Gastrocnemius medialis (tissue), 4 donors: ENCODE data around the gene IL21R. TPM values are rescaled to one million over a fixed set of nuclear protein-coding genes. Genes with fewer than 3 reads are reported as not detected.
A peak's percentile ranks its signal among the peaks of the same experiment; 100 is the strongest.

ENCODE experiments used
- ATAC-seq, 2 donors: fragments of 150-250 bp; one replicate each; pipeline ENCODE4 v1.9.1; 2016
- DNase-seq, 2 donors: peaks; one replicate each; pipeline ENCODE4 v3.0.0-alpha.2; 2019
- H3K27ac ChIP-seq, 4 donors: fragments of 200-600 bp; sonication (generic); 1 replicate in 1 of 4; 2 replicates in 3 of 4; pipeline ENCODE4 v1.5.1; 2016 to 2018; ENCODE audit warnings: mild to moderate bottlenecking in 2 of 4, moderate library complexity in 1 of 4
- H3K27me3 ChIP-seq, 3 donors: fragments of 200-600 bp; sonication (generic) in 2 of 3; 1 replicate in 1 of 3; 2 replicates in 2 of 3; pipeline versions ENCODE4 v1.5.1 to v1.6.0; 2016 to 2019; ENCODE audit warnings: mild to moderate bottlenecking in 1 of 3, moderate library complexity in 1 of 3
- H3K36me3 ChIP-seq, 2 donors: fragments of 200-600 bp; sonication (generic) in 1 of 2; one replicate each; pipeline ENCODE4 v1.5.1; 2017 to 2018
- H3K4me1 ChIP-seq, 2 donors: fragments of 200-600 bp; sonication (generic) in 1 of 2; one replicate each; pipeline ENCODE4 v1.5.1; 2016 to 2017; ENCODE audit warnings: mild to moderate bottlenecking in 2 of 2
- H3K4me3 ChIP-seq, 4 donors: fragments of 200-600 bp; sonication (generic) in 3 of 4; 1 replicate in 1 of 4; 2 replicates in 3 of 4; pipeline ENCODE4 v1.5.1; 2016 to 2019; ENCODE audit warnings: mild to moderate bottlenecking in 2 of 4
- H3K9me3 ChIP-seq, 3 donors: fragments of 200-600 bp; sonication (generic) in 2 of 3; 1 replicate in 1 of 3; 2 replicates in 2 of 3; pipeline ENCODE4 v1.5.1; 2016 to 2019
- CTCF ChIP-seq, 5 experiments: fragments of 450-650 bp in 3 of 5; fragments of 200-600 bp in 2 of 5; sonication (generic) in 2 of 5; IDR thresholded peaks in 4 of 5; conservative IDR thresholded peaks in 1 of 5; 1 replicate in 4 of 5; 2 replicates in 1 of 5; pipeline ENCODE4 v1.5.1; 2016 to 2019; ENCODE audit warnings: antibody characterized with exemption in 5 of 5, mild to moderate bottlenecking in 3 of 5, moderate library complexity in 3 of 5
- POLR2A ChIP-seq, 2 donors: fragments of 450-650 bp; IDR thresholded peaks; one replicate each; pipeline ENCODE4 v1.6.1; 2017; ENCODE audit warnings: antibody characterized with exemption in 2 of 2, mild to moderate bottlenecking in 2 of 2, moderate library complexity in 2 of 2
- in situ Hi-C, 4 donors: fragments of 200-750 bp; cut with MboI; loops; one replicate each; pipeline versions ENCODE4 v1.15.0 to v1.8.0; 2017; ENCODE audit warnings: low sequenced_read_pairs in 4 of 4
- intact Hi-C: fragments of 100-400 bp; cut with DNase I; formaldehyde crosslinking; loops from one replicate; pipeline ENCODE4 v1.15.1; 2023; ENCODE audit warnings: low total_unique reads
- total RNA-seq, 4 donors: library from RNA; depleted of rRNA; stranded (reverse); fragments of >200 nt; gene quantifications; one replicate each; pipeline versions ENCODE4 v1.1.0 to v1.2.3, GENCODE V29; 2016

Gene IL21R
- total RNA-seq, 4 donors from 2014 or later, result 0.15 TPM; not detected in 3

GRCh38 chr16:27491894-27492587 lies 90.1 kb downstream of the IL21R start:
- Histone ChIP-seq H3K9me3 (no peaks in the 10 kb centered on the region), H3K27ac (peak overlapping the region; percentile 43 to 69 (median 58)), H3K36me3 (peaks cover 4 to 98% of the 10 kb centered on the region in 2 donors), H3K4me3 (no peak overlapping the region), H3K27me3 (no peaks in the 10 kb centered on the region), H3K4me1 (no peaks in the 10 kb centered on the region)
- intact Hi-C loops (no loop called here), in situ Hi-C loops (no loop called here)
- DNase-seq (no peak), ATAC-seq (peak; percentile 35 to 44)
- TF ChIP-seq POLR2A (IDR thresholded peaks at IDR 0.05) (no peak), CTCF (IDR thresholded peaks at IDR 0.05 in 4 of 5, conservative IDR thresholded peaks at IDR 0.05 in 1 of 5) (no peak)

GRCh38 chr16:27492588-27492979 lies 90.6 kb downstream of the IL21R start:
- DNase-seq, result no peak
- intact Hi-C loops, result no loop called here
- H3K36me3 ChIP-seq, result peaks cover 4 to 98% of the 10 kb centered on the region in 2 donors
- TF ChIP-seq POLR2A (IDR thresholded peaks at IDR 0.05) (no peak), CTCF (IDR thresholded peaks at IDR 0.05 in 4 of 5, conservative IDR thresholded peaks at IDR 0.05 in 1 of 5) (no peak)
- ATAC-seq, result no peak
- peak overlapping the region; percentile 26 to 58 (median 47) for H3K27ac ChIP-seq
- H3K4me3 ChIP-seq, result no peak overlapping the region
- H3K9me3 ChIP-seq, result no peaks in the 10 kb centered on the region
- in situ Hi-C loops, result no loop called here
- H3K4me1 ChIP-seq, result no peaks in the 10 kb centered on the region
- no peaks in the 10 kb centered on the region for H3K27me3 ChIP-seq

- H3K36me3 ChIP-seq, result peaks cover 4 to 98% of the 10 kb centered on the region in 2 donors
- intact Hi-C loops, result loop anchor here (5.0 kb wide), 1 partner anchor 52 kb away; the partner anchor contains the start of gene GTF3C1
- DNase-seq, result no peak
Measured at GRCh38 chr16:27495191-27495590, 93.2 kb downstream of the IL21R start.

GRCh38 chr16:27498031-27498825 lies 96.3 kb downstream of the IL21R start:
- H3K36me3 ChIP-seq, result peaks cover 0 to 98% of the 10 kb centered on the region in 2 donors
- peaks cover 3 to 12% of the 10 kb centered on the region in 2 donors for H3K4me1 ChIP-seq
- DNase-seq (no peak), ATAC-seq (no peak)
- H3K9me3 ChIP-seq, result no peaks in the 10 kb centered on the region
- intact Hi-C loops, result loop anchor here (5.0 kb wide), 1 partner anchor 49 kb away; the partner anchor contains the start of gene GTF3C1
- TF ChIP-seq POLR2A (IDR thresholded peaks at IDR 0.05) (no peak), CTCF (IDR thresholded peaks at IDR 0.05 in 4 of 5, conservative IDR thresholded peaks at IDR 0.05 in 1 of 5) (no peak)
- no peak overlapping the region for H3K27ac ChIP-seq
- no peak overlapping the region for H3K4me3 ChIP-seq
- H3K27me3 ChIP-seq, result no peaks in the 10 kb centered on the region
- in situ Hi-C loops, result no loop called here

More at GRCh38 chr16:27495191-27495590, 93.2 kb downstream of the IL21R start:
- Histone ChIP-seq H3K4me3 (no peak overlapping the region), H3K9me3 (no peaks in the 10 kb centered on the region), H3K27me3 (no peaks in the 10 kb centered on the region), H3K4me1 (peaks cover 3 to 12% of the 10 kb centered on the region in 2 donors), H3K27ac (no peak overlapping the region)
- ATAC-seq, result no peak
- no peak for TF ChIP-seq CTCF (IDR thresholded peaks at IDR 0.05 in 4 of 5, conservative IDR thresholded peaks at IDR 0.05 in 1 of 5)
- TF ChIP-seq POLR2A (IDR thresholded peaks at IDR 0.05), result no peak
- in situ Hi-C loops, result no loop called here
